IMR-90 (cell line): ENCODE results near the gene LRIG1. TPM values are rescaled to one million over a fixed set of nuclear protein-coding genes. Genes with fewer than 3 reads are reported as not detected.

Experiments used
- ATAC-seq: fragments of 200-7000 bp; cut with Tn5 transposase; 2 replicates; pipeline ENCODE4 v1.9.1; 2020; ENCODE audit warnings: low read depth, mild to moderate bottlenecking, moderate library complexity
- BruUV-seq: library from RNA; stranded (reverse); fragments of 400-500 nt; replicated peaks from 2 replicates; lab custom pipeline; 2021; lab: Mats Ljungman, UMichigan
- CTCF ChIA-PET: fragments of 300-600 bp; formaldehyde crosslinking; extraction: SDS; loops from one replicate; lab custom pipeline; 2021; ENCODE audit warnings: antibody characterized with exemption; lab: Yijun Ruan, JAX
- POLR2A ChIA-PET: fragments of 300-600 bp; sonication (Branson Sonifier 250); formaldehyde crosslinking; loops from one replicate; lab custom pipeline; 2022; ENCODE audit warnings: antibody characterized with exemption; ENCODE audit not compliant: unreplicated experiment; lab: Charles Lee
- DNase-seq: peaks from one replicate; pipeline ENCODE4 v3.0.0; 2013
- H2AFZ ChIP-seq: replicated peaks from 2 replicates; pipeline ENCODE3; 2013; ENCODE audit warnings: low read length, mild to moderate bottlenecking; ENCODE audit not compliant: poor library complexity
- H2AK5ac ChIP-seq: 2 replicates; pipeline ENCODE4 v1.6.1; 2013; ENCODE audit warnings: low read depth, low read length, inconsistent platforms
- H2AK9ac ChIP-seq: replicated peaks from 2 replicates; pipeline ENCODE3; 2013; ENCODE audit warnings: mild to moderate bottlenecking, low read depth, low read length, moderate library complexity; ENCODE audit not compliant: poor library complexity
- H2BK120ac ChIP-seq: 2 replicates; pipeline ENCODE4 v1.6.1; 2013; ENCODE audit warnings: low read depth, low read length, inconsistent platforms
- H2BK15ac ChIP-seq: 3 replicates; pipeline ENCODE4 v1.6.1; 2013; ENCODE audit warnings: low read depth, low read length, inconsistent platforms
- H2BK20ac ChIP-seq: 2 replicates; pipeline ENCODE4 v1.6.1; 2013; ENCODE audit warnings: low read depth, mild to moderate bottlenecking, inconsistent platforms, low read length, moderate library complexity
- H2BK5ac ChIP-seq: 2 replicates; pipeline ENCODE4 v1.6.1; 2013; ENCODE audit warnings: mild to moderate bottlenecking, low read depth, low read length, inconsistent platforms; ENCODE audit not compliant: poor library complexity, severe bottlenecking
- H3K14ac ChIP-seq: replicated peaks from 2 replicates; pipeline ENCODE4 v1.6.1; 2013; ENCODE audit warnings: low read depth, low read length, inconsistent platforms
- H3K18ac ChIP-seq: 2 replicates; pipeline ENCODE4 v1.6.1; 2013; ENCODE audit warnings: low read depth, low read length, control low read depth
- H3K23ac ChIP-seq: 2 replicates; pipeline ENCODE4 v1.6.1; 2013; ENCODE audit warnings: low read depth, low read length, inconsistent platforms
- H3K27ac ChIP-seq: 2 replicates; pipeline ENCODE4 v1.5.1; 2013; ENCODE audit warnings: mild to moderate bottlenecking, control low read depth, low read length; ENCODE audit not compliant: insufficient read depth
- H3K27me3 ChIP-seq: 2 replicates; pipeline ENCODE4 v1.6.1; 2013; ENCODE audit warnings: low read length; ENCODE audit not compliant: control insufficient read depth, insufficient read depth
- H3K36me3 ChIP-seq: 2 replicates; pipeline ENCODE4 v1.6.1; 2013; ENCODE audit warnings: low read length, mixed read lengths; ENCODE audit not compliant: control insufficient read depth, insufficient read depth
- H3K4ac ChIP-seq: 2 replicates; pipeline ENCODE4 v1.6.1; 2013; ENCODE audit warnings: low read depth, low read length, inconsistent platforms
- H3K4me1 ChIP-seq: 2 replicates; pipeline ENCODE4 v1.6.1; 2013; ENCODE audit warnings: low read length, mixed read lengths; ENCODE audit not compliant: control insufficient read depth, insufficient read depth
- H3K4me2 ChIP-seq: 2 replicates; pipeline ENCODE4 v1.6.1; 2013; ENCODE audit warnings: low read depth, mild to moderate bottlenecking, control low read depth, low read length, moderate library complexity
- H3K4me3 ChIP-seq: 2 replicates; pipeline ENCODE4 v1.5.1; 2013; ENCODE audit warnings: low read depth, mild to moderate bottlenecking, control low read depth, low read length, moderate library complexity; ENCODE audit not compliant: insufficient read depth
- H3K56ac ChIP-seq: 2 replicates; pipeline ENCODE4 v1.6.1; 2013; ENCODE audit warnings: low read length, inconsistent platforms; ENCODE audit not compliant: insufficient read depth; ENCODE audit errors: extremely low read depth
- H3K79me1 ChIP-seq, 2 experiments: 2 replicates each; pipeline ENCODE4 v1.6.1; 2013; ENCODE audit warnings: low read length in 2 of 2, inconsistent platforms in 1 of 2, low read depth in 1 of 2
- H3K9ac ChIP-seq: 2 replicates; pipeline ENCODE4 v1.6.1; 2013; ENCODE audit warnings: low read depth, low read length, control low read depth
- H3K9me1 ChIP-seq: 2 replicates; pipeline ENCODE4 v1.6.1; 2013; ENCODE audit warnings: low read length, inconsistent platforms; ENCODE audit not compliant: insufficient read depth
- H3K9me3 ChIP-seq: 2 replicates; pipeline ENCODE4 v1.6.1; 2013; ENCODE audit warnings: low read length; ENCODE audit not compliant: control insufficient read depth, insufficient read depth
- H4K20me1 ChIP-seq: 2 replicates; pipeline ENCODE4 v1.6.1; 2013; ENCODE audit warnings: low read length, inconsistent platforms; ENCODE audit not compliant: insufficient read depth
- H4K5ac ChIP-seq: 2 replicates; pipeline ENCODE4 v1.6.1; 2013; ENCODE audit warnings: mild to moderate bottlenecking, low read depth, low read length, control low read depth
- H4K8ac ChIP-seq, 2 experiments: 2 replicates each; pipeline ENCODE4 v1.6.1; 2013; ENCODE audit warnings: low read depth in 2 of 2, low read length in 2 of 2, control low read depth in 1 of 2, inconsistent platforms in 1 of 2
- H4K91ac ChIP-seq: 2 replicates; pipeline ENCODE4 v1.6.1; 2013; ENCODE audit warnings: low read depth, low read length, inconsistent platforms; ENCODE audit not compliant: insufficient read depth
- CEBPB ChIP-seq: IDR thresholded peaks from 2 replicates; pipeline ENCODE4 v1.6.1; 2012; ENCODE audit warnings: low read depth, low read length, improper control_type of control experiment
- CHD1 ChIP-seq: IDR thresholded peaks from 2 replicates; pipeline ENCODE4 v1.6.1; 2012; ENCODE audit warnings: low read depth, low read length, improper control_type of control experiment
- CTCF ChIP-seq: conservative IDR thresholded peaks from 2 replicates; pipeline ENCODE4 v1.5.1; 2012; ENCODE audit warnings: mild to moderate bottlenecking, low read depth, low read length, improper control_type of control experiment
- ELK1 ChIP-seq: fragments of 150-350 bp; IDR thresholded peaks from 2 replicates; pipeline ENCODE4 v1.6.1; 2016; ENCODE audit warnings: low read depth, mild to moderate bottlenecking, low read length, moderate library complexity, borderline replicate concordance
- FOS ChIP-seq: fragments of 150-350 bp; IDR thresholded peaks from 2 replicates; pipeline ENCODE4 v1.6.1; 2016; ENCODE audit warnings: low read depth, low read length
- MAZ ChIP-seq: IDR thresholded peaks from 2 replicates; pipeline ENCODE4 v1.6.1; 2012; ENCODE audit warnings: low read depth, mild to moderate bottlenecking, low read length, improper control_type of control experiment, moderate library complexity, borderline replicate concordance
- MXI1 ChIP-seq: IDR thresholded peaks from 2 replicates; pipeline ENCODE4 v1.6.1; 2012; ENCODE audit warnings: low read depth, mild to moderate bottlenecking, low read length, moderate library complexity, borderline replicate concordance
- NFE2L2 ChIP-seq: fragments of 150-350 bp; IDR thresholded peaks from 2 replicates; pipeline ENCODE4 v1.6.1; 2016; ENCODE audit warnings: low read depth, mild to moderate bottlenecking, low read length
- POLR2A ChIP-seq: IDR thresholded peaks from 2 replicates; pipeline ENCODE4 v1.6.1; 2012; ENCODE audit warnings: mild to moderate bottlenecking, low read depth, low read length
- RAD21 ChIP-seq: IDR thresholded peaks from 2 replicates; pipeline ENCODE4 v1.6.1; 2012; ENCODE audit warnings: low read length, improper control_type of control experiment
- SMC3 ChIP-seq: fragments of 150-350 bp; IDR thresholded peaks from 2 replicates; pipeline ENCODE4 v1.6.1; 2016; ENCODE audit warnings: low read depth, mild to moderate bottlenecking, antibody characterized with exemption, low read length, moderate library complexity
- USF2 ChIP-seq: fragments of 150-350 bp; IDR thresholded peaks from 2 replicates; pipeline ENCODE4 v1.6.1; 2017; ENCODE audit warnings: mild to moderate bottlenecking, antibody characterized with exemption, low read length, low read depth
- WGBS, 2 experiments: methylation state at CpG; one replicate each; pipeline versions ENCODE4 v1.1.5 to v1.1.7; 2013; ENCODE audit warnings: missing lambda C conversion rate in 2 of 2; ENCODE audit not compliant: insufficient read length in 1 of 2; ENCODE audit errors: extremely low coverage in 2 of 2; 5-methylcytosine and 5-hydroxymethylcytosine counted together
- dilution Hi-C: fragments of 300-500 bp; cut with HindIII; formaldehyde crosslinking; loops from one replicate; pipeline ENCODE4 v1.14.3; 2018; ENCODE audit warnings: low sequenced_read_pairs; ENCODE audit not compliant: unreplicated experiment
- in situ Hi-C: fragments of 300-500 bp; cut with MboI; formaldehyde crosslinking; loops from 3 replicates; pipeline ENCODE4 v1.14.3; 2019; ENCODE audit warnings: low sequenced_read_pairs, inconsistent platforms, mixed read lengths
- intact Hi-C: fragments of 100-400 bp; cut with micrococcal nuclease; formaldehyde crosslinking; loops from 2 replicates; pipeline ENCODE4 v1.10.0; 2022
- polyA plus RNA-seq, 3 experiments: library from polyadenylated mRNA; depleted of rRNA; stranded (reverse); fragments of >200 nt; gene quantifications; 2 replicates each; pipeline ENCODE4 v1.2.3, GENCODE V29; 2012; ENCODE audit warnings: low replicate concordance in 1 of 3
- total RNA-seq: library from RNA; depleted of rRNA; stranded (reverse); fragments of >200 nt; gene quantifications from 2 replicates; pipeline ENCODE4 v1.2.3, GENCODE V29; 2012

The LRIG1 gene
- total and polyA plus RNA-seq, 2 of the 4 experiments (the other 2 are of a cell fraction), result 62.8 to 87.8 TPM

GRCh38 chr3:66402596-66403290 lies 98.1 kb downstream of the LRIG1 start:
- H3K79me1 ChIP-seq, result peaks cover 6 to 42% of the 10 kb centered on the region in 2 experiments; a peak in 3 of 4 replicates
- peaks cover 24% of the 10 kb centered on the region for H3K4me1 ChIP-seq
- no peak overlapping the region for H2AFZ ChIP-seq
- H2BK120ac ChIP-seq, result no peak overlapping the region
- peaks cover 56% of the 10 kb centered on the region for H3K36me3 ChIP-seq
- H3K9ac ChIP-seq, result no peak overlapping the region
- 95% methylated on average over 4 of the region's 13 CpGs; no CpG with 5 or more reads in 1 of the 2 experiments for WGBS, 2 experiments
- no peak overlapping the region for H3K4me3 ChIP-seq
- DNase-seq (no peak), ATAC-seq (no peak)
- H3K4ac ChIP-seq, result peak overlapping the region; percentile 55
- ChIA-PET POLR2A (no interaction called here), CTCF (interaction anchor here (0.5 to 0.6 kb wide), 2 partner anchors 18 to 110 kb away, joined by 3 to 5 read pairs; no protein-coding TSS in a partner anchor)
- intact Hi-C loops, result loop anchor here (10.0 kb wide), 1 partner anchor 332 kb away; no protein-coding TSS in a partner anchor
- peak overlapping the region; percentile 15; the same call in 1 of the 3 replicates for H2BK15ac ChIP-seq
- H3K27me3 ChIP-seq, result no peaks in the 10 kb centered on the region
- peak overlapping the region; percentile 67 for H2BK20ac ChIP-seq
- no peak overlapping the region for H3K14ac ChIP-seq
- H2AK9ac ChIP-seq, result no peak overlapping the region
- peaks cover 16% of the 10 kb centered on the region for H3K9me1 ChIP-seq
- H4K91ac ChIP-seq, result no peak overlapping the region
- in situ Hi-C loops, result loop anchor here (10.0 kb wide), 1 partner anchor 128 kb away; no protein-coding TSS in a partner anchor
- H4K8ac ChIP-seq, result no peak overlapping the region
- no peak overlapping the region for H3K27ac ChIP-seq
- no peak overlapping the region for H2AK5ac ChIP-seq
- no peaks in the 10 kb centered on the region; the same call in 1 of the 2 replicates for H4K20me1 ChIP-seq
- no peak for TF ChIP-seq CTCF
- TF ChIP-seq CEBPB, result no peak
- no peak for TF ChIP-seq MAZ
- TF ChIP-seq SMC3, result no peak
- TF ChIP-seq ELK1, result no peak
- no peak for TF ChIP-seq CHD1
- TF ChIP-seq MXI1, result no peak
- TF ChIP-seq FOS, result no peak
- TF ChIP-seq RAD21, result no peak
- TF ChIP-seq USF2, result no peak
- TF ChIP-seq POLR2A, result no peak
- no peak for TF ChIP-seq NFE2L2
- BruUV-seq, result no TSS peak
- H3K18ac ChIP-seq, result no peak overlapping the region
- no peak overlapping the region for H3K4me2 ChIP-seq
- no peak overlapping the region for H4K5ac ChIP-seq
- no peak overlapping the region for H3K23ac ChIP-seq
- H3K56ac ChIP-seq, result no peak overlapping the region
- dilution Hi-C loops, result no loop called here
- no peak overlapping the region for H2BK5ac ChIP-seq
- no peaks in the 10 kb centered on the region for H3K9me3 ChIP-seq
